Esophagus squamous epithelium (tissue), 5 donors: Measurements from ENCODE around the gene TAX1BP1. TPM values are rescaled to one million over a fixed set of nuclear protein-coding genes. Genes with fewer than 3 reads are reported as not detected.

Experiments used
- DNase-seq: peaks from one replicate; lab custom pipeline; 2025; lab: John Stamatoyannopoulos, UW
- H3K27ac ChIP-seq, 4 donors: fragments of 200-600 bp; sonication (generic); one replicate each; pipeline ENCODE4 v1.5.1; 2016 to 2019; ENCODE audit warnings: mild to moderate bottlenecking in 1 of 4
- H3K27me3 ChIP-seq, 4 donors: fragments of 200-600 bp; sonication (generic); 1 replicate in 3 of 4; 2 replicates in 1 of 4; pipeline versions ENCODE4 v1.5.1 to v1.6.0; 2017 to 2021; ENCODE audit warnings: antibody characterized with exemption in 1 of 4
- H3K36me3 ChIP-seq, 3 donors: fragments of 200-600 bp; sonication (generic); one replicate each; pipeline ENCODE4 v1.5.1; 2016 to 2019
- H3K4me1 ChIP-seq, 3 donors: fragments of 200-600 bp; sonication (generic); one replicate each; pipeline ENCODE4 v1.5.1; 2017 to 2019
- H3K4me3 ChIP-seq, 4 donors: fragments of 200-600 bp; sonication (generic); 1 replicate in 3 of 4; 2 replicates in 1 of 4; pipeline ENCODE4 v1.5.1; 2016 to 2019; ENCODE audit warnings: mild to moderate bottlenecking in 2 of 4, moderate library complexity in 1 of 4
- H3K9me3 ChIP-seq, 3 donors: fragments of 200-600 bp; sonication (generic); one replicate each; pipeline ENCODE4 v1.5.1; 2016 to 2019
- POLR2A ChIP-seq, 4 donors: fragments of 450-650 bp; IDR thresholded peaks; one replicate each; pipeline ENCODE4 v1.6.1; 2017; ENCODE audit warnings: antibody characterized with exemption in 4 of 4, mild to moderate bottlenecking in 4 of 4, moderate library complexity in 3 of 4
- WGBS, 2 donors: methylation state at CpG; one replicate each; pipeline ENCODE4 v1.1.5; 2018; 5-methylcytosine and 5-hydroxymethylcytosine counted together
- intact Hi-C: fragments of 100-400 bp; cut with DNase I; formaldehyde crosslinking; loops from one replicate; pipeline ENCODE4 v1.15.0; 2022
- total RNA-seq, 4 donors: library from RNA; depleted of rRNA; stranded (reverse); fragments of >200 nt; gene quantifications; one replicate each; pipeline ENCODE4 v1.1.0, GENCODE V29; 2016
- TF ChIP-seq, protein P1 (sequence below), 6 experiments: fragments of 450-650 bp in 4 of 6; fragments of 200-600 bp in 2 of 6; sonication (generic) in 2 of 6; IDR thresholded peaks; one replicate each; pipeline ENCODE4 v1.5.1; 2016 to 2019; ENCODE audit warnings: antibody characterized with exemption in 6 of 6, mild to moderate bottlenecking in 4 of 6, moderate library complexity in 4 of 6
- donor health status: DM: yes; HTN: yes; CAD: no.

Gene TAX1BP1
- total RNA-seq, 4 donors from 2014 or later, result 67.1 to 113 (median 80.3) TPM

DNA sequence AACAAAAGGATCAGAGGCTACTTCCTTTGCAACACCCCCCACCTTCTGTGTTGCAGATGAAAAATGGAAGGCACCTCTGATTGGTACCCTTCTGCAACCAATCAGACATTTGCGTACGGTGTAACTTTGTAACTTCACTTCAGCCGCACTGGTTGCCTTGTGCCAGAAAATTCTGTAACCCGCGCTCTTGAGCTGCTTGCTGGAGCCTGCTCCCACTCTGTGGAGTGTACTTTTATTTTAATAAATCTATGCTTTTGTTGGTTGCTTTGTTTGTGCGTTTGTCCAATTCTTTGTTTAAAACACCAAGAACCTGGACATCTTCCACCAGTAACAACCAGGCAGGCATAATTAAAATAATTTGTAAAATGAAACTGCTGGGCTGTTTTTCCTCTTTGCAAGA, 31.5 kb upstream of the TAX1BP1 start:
- Histone ChIP-seq H3K4me3 (no peak overlapping the region), H3K9me3 (no peaks in the 10 kb centered on the region), H3K4me1 (no peaks in the 10 kb centered on the region), H3K27ac (no peak overlapping the region), H3K36me3 (no peaks in the 10 kb centered on the region), H3K27me3 (no peaks in the 10 kb centered on the region)
- WGBS, 2 donors, result 92 to 93% methylated on average over 6 of the region's 6 CpGs
- TF ChIP-seq POLR2A (IDR thresholded peaks at IDR 0.05), result no peak
- intact Hi-C loops, result no loop called here
- no peak for DNase-seq

DNA sequence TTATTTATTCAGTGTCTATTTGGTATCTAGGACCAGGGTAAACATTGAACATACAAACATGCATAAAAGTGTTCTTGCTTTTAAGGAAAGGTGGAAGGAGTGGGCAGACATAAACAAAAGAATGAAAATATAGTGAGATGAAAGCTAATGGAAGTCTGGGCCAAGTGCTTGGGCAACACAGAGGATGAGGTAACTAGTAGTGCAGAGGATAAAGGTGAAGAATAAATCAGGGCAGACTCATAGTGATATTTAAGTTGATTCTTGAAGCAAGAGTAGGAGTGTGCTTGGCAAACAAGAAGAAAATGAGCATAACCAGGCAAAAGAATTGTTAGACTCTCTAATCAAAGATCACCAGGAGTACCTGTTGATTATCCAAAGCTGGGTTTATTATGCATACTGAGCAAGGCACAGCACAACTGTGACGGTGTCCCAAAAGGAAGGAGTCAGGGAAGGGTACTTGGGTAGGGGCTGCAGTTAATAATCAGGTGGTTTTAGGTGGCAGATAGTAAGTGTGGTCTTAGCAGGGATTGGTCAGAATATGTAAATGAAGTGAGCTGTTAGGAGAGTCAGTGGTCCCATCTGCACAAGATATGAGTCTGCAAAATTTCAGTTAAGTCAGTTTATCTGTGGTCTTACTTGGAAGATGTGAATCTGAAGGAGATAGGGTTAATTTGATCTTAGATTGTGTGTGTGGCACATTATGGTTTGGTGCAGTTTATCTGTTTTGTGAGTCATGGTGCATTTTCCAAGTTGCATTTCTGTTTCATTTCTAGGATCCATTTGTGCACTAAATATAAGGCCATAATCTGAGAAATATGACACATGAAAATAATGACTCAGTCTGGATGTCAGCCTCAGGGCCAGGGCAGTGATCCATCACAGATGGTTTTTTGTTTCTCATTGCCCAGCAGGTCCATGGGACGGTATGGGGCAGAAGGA, 30.6 kb upstream of the TAX1BP1 start:
- intact Hi-C loops, result no loop called here
- H3K27me3 ChIP-seq, result peaks cover 0 to 2% (median 0%) of the 10 kb centered on the region in 4 donors
- H3K4me3 ChIP-seq, result no peak overlapping the region
- no peaks in the 10 kb centered on the region for H3K4me1 ChIP-seq
- WGBS, 2 donors, result 41 to 44% methylated on average over 2 of the region's 2 CpGs
- H3K27ac ChIP-seq, result no peak overlapping the region
- no peak for DNase-seq
- no peaks in the 10 kb centered on the region for H3K9me3 ChIP-seq
- no peaks in the 10 kb centered on the region for H3K36me3 ChIP-seq
- TF ChIP-seq, protein P1, sequence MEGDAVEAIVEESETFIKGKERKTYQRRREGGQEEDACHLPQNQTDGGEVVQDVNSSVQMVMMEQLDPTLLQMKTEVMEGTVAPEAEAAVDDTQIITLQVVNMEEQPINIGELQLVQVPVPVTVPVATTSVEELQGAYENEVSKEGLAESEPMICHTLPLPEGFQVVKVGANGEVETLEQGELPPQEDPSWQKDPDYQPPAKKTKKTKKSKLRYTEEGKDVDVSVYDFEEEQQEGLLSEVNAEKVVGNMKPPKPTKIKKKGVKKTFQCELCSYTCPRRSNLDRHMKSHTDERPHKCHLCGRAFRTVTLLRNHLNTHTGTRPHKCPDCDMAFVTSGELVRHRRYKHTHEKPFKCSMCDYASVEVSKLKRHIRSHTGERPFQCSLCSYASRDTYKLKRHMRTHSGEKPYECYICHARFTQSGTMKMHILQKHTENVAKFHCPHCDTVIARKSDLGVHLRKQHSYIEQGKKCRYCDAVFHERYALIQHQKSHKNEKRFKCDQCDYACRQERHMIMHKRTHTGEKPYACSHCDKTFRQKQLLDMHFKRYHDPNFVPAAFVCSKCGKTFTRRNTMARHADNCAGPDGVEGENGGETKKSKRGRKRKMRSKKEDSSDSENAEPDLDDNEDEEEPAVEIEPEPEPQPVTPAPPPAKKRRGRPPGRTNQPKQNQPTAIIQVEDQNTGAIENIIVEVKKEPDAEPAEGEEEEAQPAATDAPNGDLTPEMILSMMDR (IDR thresholded peaks at IDR 0.05), result no peak
- no peak for TF ChIP-seq POLR2A (IDR thresholded peaks at IDR 0.05)

DNA sequence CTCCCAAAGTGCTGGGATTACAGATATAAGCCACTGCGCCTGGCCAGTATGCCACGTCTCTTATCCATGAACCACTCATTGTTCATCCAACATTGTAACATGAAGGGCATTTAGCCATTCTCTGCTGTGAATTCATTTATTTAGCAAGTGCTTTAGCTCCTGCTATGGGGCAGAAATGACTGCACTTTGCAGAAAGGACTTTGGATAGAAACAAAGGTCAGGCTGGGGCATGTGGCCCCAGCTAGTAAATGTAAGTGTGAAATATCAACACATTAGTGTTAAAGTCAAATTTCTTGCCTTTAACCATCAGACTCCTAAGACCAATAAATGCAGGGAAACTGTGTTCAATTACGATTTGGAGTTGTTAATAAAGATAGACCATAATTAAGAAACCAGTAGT, 27.7 kb upstream of the TAX1BP1 start:
- Histone ChIP-seq H3K27me3 (peaks cover 0 to 13% (median 0%) of the 10 kb centered on the region in 4 donors), H3K36me3 (no peaks in the 10 kb centered on the region), H3K9me3 (no peaks in the 10 kb centered on the region), H3K4me3 (no peak overlapping the region), H3K27ac (no peak overlapping the region), H3K4me1 (no peaks in the 10 kb centered on the region)
- TF ChIP-seq, protein P1 (IDR thresholded peaks at IDR 0.05), result no peak
- TF ChIP-seq POLR2A (IDR thresholded peaks at IDR 0.05), result no peak
- WGBS, 2 donors, result 83 to 100% methylated on average over 3 of the region's 3 CpGs
- DNase-seq, result no peak
- intact Hi-C loops, result no loop called here

DNA sequence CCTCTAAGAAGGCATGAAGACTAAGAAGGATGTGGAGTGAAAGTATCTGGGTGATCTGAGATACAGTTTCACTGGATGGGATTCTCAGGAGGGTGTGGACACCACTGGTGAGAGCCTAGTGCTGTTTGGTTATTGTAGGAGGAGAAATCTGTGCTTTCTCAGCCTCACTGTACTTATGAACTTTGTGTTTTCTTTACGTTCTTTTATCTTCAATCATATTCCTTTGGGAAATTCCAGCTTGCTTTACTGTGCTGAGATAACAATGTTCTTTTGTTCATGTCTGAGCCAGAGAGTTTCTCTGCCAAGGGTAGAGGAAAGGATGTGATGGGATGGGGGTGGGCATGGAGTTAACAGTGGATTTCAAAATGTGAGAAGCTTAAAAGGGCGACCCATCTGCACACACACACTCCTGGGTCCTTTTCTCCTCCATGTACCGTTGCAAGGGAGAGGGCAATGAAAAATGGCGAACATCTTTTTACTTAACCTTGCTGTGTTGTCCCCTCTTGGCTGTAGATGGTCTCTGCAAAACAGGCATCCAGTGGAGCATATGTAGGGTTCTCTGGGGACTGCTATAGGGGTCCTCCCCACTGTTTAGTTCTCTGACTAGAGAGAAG, 25.0 kb upstream of the TAX1BP1 start:
- Histone ChIP-seq H3K27me3 (peaks cover 0 to 13% (median 0%) of the 10 kb centered on the region in 4 donors), H3K9me3 (no peaks in the 10 kb centered on the region), H3K27ac (no peak overlapping the region), H3K4me1 (no peaks in the 10 kb centered on the region), H3K4me3 (no peak overlapping the region), H3K36me3 (no peaks in the 10 kb centered on the region)
- 66 to 78% methylated on average over 4 of the region's 4 CpGs for WGBS, 2 donors
- no peak for DNase-seq
- TF ChIP-seq, protein P1 (IDR thresholded peaks at IDR 0.05), result no peak
- no peak for TF ChIP-seq POLR2A (IDR thresholded peaks at IDR 0.05)
- intact Hi-C loops, result no loop called here

DNA sequence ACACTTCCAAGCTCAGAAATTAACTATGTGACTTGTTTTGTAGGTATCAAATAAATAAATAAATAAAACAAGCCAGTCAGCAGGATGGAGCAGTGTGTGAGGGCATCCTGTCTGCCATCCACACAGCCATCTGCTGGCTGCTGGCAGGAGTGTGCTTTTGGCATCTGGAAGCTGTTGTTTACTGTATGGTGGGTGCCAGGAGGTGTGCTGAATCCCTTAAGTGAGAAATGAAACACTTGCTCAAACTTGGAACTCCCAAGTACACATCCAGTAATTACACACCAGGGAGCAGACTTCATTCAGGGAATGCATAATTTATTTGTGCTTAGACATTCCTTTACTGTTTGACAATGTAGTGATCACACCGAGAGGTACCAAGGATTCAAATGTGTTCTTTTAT, 16.9 kb upstream of the TAX1BP1 start:
- Histone ChIP-seq H3K4me3 (no peak overlapping the region), H3K4me1 (no peaks in the 10 kb centered on the region), H3K9me3 (no peaks in the 10 kb centered on the region), H3K36me3 (no peaks in the 10 kb centered on the region), H3K27me3 (no peaks in the 10 kb centered on the region), H3K27ac (no peak overlapping the region)
- intact Hi-C loops, result no loop called here
- TF ChIP-seq POLR2A (IDR thresholded peaks at IDR 0.05), result no peak
- TF ChIP-seq, protein P1 (IDR thresholded peaks at IDR 0.05), result no peak
- 47 to 75% methylated on average over 1 of the region's 1 CpG for WGBS, 2 donors
- no peak for DNase-seq
